Liver (tissue), 3 donors: ENCODE results near the gene BRSK1.

Source experiments
- JUND ChIP-seq, 2 donors: IDR thresholded peaks; 2 replicates each; pipeline ENCODE4 v1.6.1; 2016; ENCODE audit warnings: antibody characterized with exemption in 2 of 2
- REST ChIP-seq: IDR thresholded peaks from 2 replicates; pipeline ENCODE4 v1.6.1; 2016; ENCODE audit warnings: antibody characterized with exemption, mild to moderate bottlenecking
- SP1 ChIP-seq: IDR thresholded peaks from 2 replicates; pipeline ENCODE4 v1.6.1; 2018; ENCODE audit warnings: antibody characterized with exemption, mild to moderate bottlenecking
- TF ChIP-seq, protein P1 (sequence below): fragments of 150-350 bp; IDR thresholded peaks from 2 replicates; pipeline ENCODE4 v1.5.1; 2017; ENCODE audit warnings: improper control_type of control experiment, low read depth, low read length; ENCODE audit not compliant: missing input control
- TF ChIP-seq, protein P2 (sequence below): IDR thresholded peaks from 2 replicates; pipeline ENCODE4 v1.6.1; 2016; ENCODE audit warnings: antibody characterized with exemption
- TF ChIP-seq, protein P3 (sequence below): IDR thresholded peaks from 2 replicates; pipeline ENCODE4 v1.6.1; 2016; ENCODE audit warnings: antibody characterized with exemption
- donor health status: healthy.
- donor health status: healthy.

- TF ChIP-seq, protein P1, sequence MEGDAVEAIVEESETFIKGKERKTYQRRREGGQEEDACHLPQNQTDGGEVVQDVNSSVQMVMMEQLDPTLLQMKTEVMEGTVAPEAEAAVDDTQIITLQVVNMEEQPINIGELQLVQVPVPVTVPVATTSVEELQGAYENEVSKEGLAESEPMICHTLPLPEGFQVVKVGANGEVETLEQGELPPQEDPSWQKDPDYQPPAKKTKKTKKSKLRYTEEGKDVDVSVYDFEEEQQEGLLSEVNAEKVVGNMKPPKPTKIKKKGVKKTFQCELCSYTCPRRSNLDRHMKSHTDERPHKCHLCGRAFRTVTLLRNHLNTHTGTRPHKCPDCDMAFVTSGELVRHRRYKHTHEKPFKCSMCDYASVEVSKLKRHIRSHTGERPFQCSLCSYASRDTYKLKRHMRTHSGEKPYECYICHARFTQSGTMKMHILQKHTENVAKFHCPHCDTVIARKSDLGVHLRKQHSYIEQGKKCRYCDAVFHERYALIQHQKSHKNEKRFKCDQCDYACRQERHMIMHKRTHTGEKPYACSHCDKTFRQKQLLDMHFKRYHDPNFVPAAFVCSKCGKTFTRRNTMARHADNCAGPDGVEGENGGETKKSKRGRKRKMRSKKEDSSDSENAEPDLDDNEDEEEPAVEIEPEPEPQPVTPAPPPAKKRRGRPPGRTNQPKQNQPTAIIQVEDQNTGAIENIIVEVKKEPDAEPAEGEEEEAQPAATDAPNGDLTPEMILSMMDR: no peak
- TF ChIP-seq SP1 (no peak), REST (no peak), JUND (IDR thresholded peaks at IDR 0.05) (no peak)
- TF ChIP-seq, protein P2, sequence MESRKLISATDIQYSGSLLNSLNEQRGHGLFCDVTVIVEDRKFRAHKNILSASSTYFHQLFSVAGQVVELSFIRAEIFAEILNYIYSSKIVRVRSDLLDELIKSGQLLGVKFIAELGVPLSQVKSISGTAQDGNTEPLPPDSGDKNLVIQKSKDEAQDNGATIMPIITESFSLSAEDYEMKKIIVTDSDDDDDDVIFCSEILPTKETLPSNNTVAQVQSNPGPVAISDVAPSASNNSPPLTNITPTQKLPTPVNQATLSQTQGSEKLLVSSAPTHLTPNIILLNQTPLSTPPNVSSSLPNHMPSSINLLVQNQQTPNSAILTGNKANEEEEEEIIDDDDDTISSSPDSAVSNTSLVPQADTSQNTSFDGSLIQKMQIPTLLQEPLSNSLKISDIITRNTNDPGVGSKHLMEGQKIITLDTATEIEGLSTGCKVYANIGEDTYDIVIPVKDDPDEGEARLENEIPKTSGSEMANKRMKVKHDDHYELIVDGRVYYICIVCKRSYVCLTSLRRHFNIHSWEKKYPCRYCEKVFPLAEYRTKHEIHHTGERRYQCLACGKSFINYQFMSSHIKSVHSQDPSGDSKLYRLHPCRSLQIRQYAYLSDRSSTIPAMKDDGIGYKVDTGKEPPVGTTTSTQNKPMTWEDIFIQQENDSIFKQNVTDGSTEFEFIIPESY: no peak
- TF ChIP-seq, protein P3, sequence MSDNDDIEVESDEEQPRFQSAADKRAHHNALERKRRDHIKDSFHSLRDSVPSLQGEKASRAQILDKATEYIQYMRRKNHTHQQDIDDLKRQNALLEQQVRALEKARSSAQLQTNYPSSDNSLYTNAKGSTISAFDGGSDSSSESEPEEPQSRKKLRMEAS: no peak
These were observed 69.6 kb downstream of the BRSK1 start for GRCh38 chr19:55353356-55353802.
